ENCODE data around the gene SNX30.
A peak's percentile ranks its signal among the peaks of the same experiment; 100 is the strongest.
"Not testable (repeated sequence)": the region's sequence is repeated elsewhere in the genome, so short reads cannot be mapped to it uniquely, and the experiment has no call there.

The SNX30 gene

GRCh38 chr9:112750016-112750763, at the start of gene SNX30:
Gene SNX30 (plus strand): TSS chr9:112750760. CDS start chr9:112751002, 242 bp downstream.
- peak; percentile 51 to 70 for DNase-seq (ENCODE audit: low read depth in 2 of 2)

GRCh38 chr9:112703304-112703703, 47.3 kb upstream of the SNX30 start:
- DNase-seq (ENCODE audit: low read depth in 2 of 2), result no peak

- no peak for DNase-seq (ENCODE audit: low read depth in 2 of 2)
These were observed 44.7 kb upstream of the SNX30 start for GRCh38 chr9:112705768-112706427.

GRCh38 chr9:112711050-112711689, 39.4 kb upstream of the SNX30 start:
- no peak for DNase-seq (ENCODE audit: low read depth in 2 of 2)

GRCh38 chr9:112712678-112713077, 37.9 kb upstream of the SNX30 start:
- DNase-seq (ENCODE audit: low read depth in 2 of 2), result no peak

- DNase-seq (ENCODE audit: low read depth in 2 of 2), result peak; percentile 96 to 98
These were observed 32.8 kb upstream of the SNX30 start, which contains the start of gene INIP for GRCh38 chr9:112717661-112718331. Gene INIP (minus strand): TSS chr9:112718117. CDS start chr9:112716485, 1,632 bp downstream.

- no peak for DNase-seq (ENCODE audit: low read depth in 2 of 2)
These were observed 31.3 kb upstream of the SNX30 start for GRCh38 chr9:112719241-112719691.

GRCh38 chr9:112719696-112720095, 30.9 kb upstream of the SNX30 start:
- no peak for DNase-seq (ENCODE audit: low read depth in 2 of 2)

- no peak for DNase-seq (ENCODE audit: low read depth in 2 of 2)
These were observed 30.3 kb upstream of the SNX30 start for GRCh38 chr9:112720113-112720780.

GRCh38 chr9:112722749-112723148, 27.8 kb upstream of the SNX30 start:
- DNase-seq (ENCODE audit: low read depth in 2 of 2), result not testable (repeated sequence)

- no peak for DNase-seq (ENCODE audit: low read depth in 2 of 2)
These were observed 24.6 kb upstream of the SNX30 start for GRCh38 chr9:112725961-112726360.

- no peak for DNase-seq (ENCODE audit: low read depth in 2 of 2)
These were observed 24.1 kb upstream of the SNX30 start for GRCh38 chr9:112726428-112726827.

- no peak for DNase-seq (ENCODE audit: low read depth in 2 of 2)
These were observed 22.2 kb upstream of the SNX30 start for GRCh38 chr9:112728401-112728800.

- no peak for DNase-seq (ENCODE audit: low read depth in 2 of 2)
These were observed 18.6 kb upstream of the SNX30 start for GRCh38 chr9:112731971-112732370.

- DNase-seq (ENCODE audit: low read depth in 2 of 2), result no peak
These were observed 15.7 kb upstream of the SNX30 start for GRCh38 chr9:112734892-112735291.

- DNase-seq (ENCODE audit: low read depth in 2 of 2), result no peak
These were observed 7.2 kb upstream of the SNX30 start for GRCh38 chr9:112743216-112743836.

- no peak for DNase-seq (ENCODE audit: low read depth in 2 of 2)
These were observed 6.4 kb upstream of the SNX30 start for GRCh38 chr9:112744177-112744576.

- DNase-seq (ENCODE audit: low read depth in 2 of 2), result no peak
These were observed 3.5 kb upstream of the SNX30 start for GRCh38 chr9:112747094-112747493.

- no peak for DNase-seq (ENCODE audit: low read depth in 2 of 2)
These were observed 150 bp downstream of the SNX30 start for GRCh38 chr9:112750764-112751055.

- DNase-seq (ENCODE audit: low read depth in 2 of 2), result no peak
These were observed 666 bp downstream of the SNX30 start for GRCh38 chr9:112751056-112751795.
